ENCODE measurements around the gene COL5A2.

DNA sequence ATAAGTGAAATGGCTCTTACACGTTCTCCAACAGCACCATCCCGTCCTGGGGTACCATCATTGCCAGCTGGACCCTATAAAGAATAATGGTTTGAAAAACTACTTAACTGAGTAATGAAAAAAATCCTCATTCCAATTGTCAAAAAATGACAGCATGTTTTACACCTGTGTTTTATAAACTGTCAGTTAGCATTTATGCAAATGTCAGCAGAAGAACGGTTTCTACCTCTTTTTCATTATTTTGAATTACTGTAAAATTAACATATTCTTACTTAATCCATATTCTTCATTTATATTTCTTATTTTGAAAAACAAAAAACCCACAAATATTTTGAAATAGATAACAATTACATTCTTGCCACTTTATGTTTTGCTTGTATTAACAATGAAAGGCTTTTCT is 131.4 kb downstream of the COL5A2 start:
- TF ChIP-seq, protein P1, sequence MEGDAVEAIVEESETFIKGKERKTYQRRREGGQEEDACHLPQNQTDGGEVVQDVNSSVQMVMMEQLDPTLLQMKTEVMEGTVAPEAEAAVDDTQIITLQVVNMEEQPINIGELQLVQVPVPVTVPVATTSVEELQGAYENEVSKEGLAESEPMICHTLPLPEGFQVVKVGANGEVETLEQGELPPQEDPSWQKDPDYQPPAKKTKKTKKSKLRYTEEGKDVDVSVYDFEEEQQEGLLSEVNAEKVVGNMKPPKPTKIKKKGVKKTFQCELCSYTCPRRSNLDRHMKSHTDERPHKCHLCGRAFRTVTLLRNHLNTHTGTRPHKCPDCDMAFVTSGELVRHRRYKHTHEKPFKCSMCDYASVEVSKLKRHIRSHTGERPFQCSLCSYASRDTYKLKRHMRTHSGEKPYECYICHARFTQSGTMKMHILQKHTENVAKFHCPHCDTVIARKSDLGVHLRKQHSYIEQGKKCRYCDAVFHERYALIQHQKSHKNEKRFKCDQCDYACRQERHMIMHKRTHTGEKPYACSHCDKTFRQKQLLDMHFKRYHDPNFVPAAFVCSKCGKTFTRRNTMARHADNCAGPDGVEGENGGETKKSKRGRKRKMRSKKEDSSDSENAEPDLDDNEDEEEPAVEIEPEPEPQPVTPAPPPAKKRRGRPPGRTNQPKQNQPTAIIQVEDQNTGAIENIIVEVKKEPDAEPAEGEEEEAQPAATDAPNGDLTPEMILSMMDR (IDR thresholded peaks at IDR 0.05; ENCODE audit: low read depth, low read length), result no peak
- TF ChIP-seq EZH2phosphoT487 (IDR thresholded peaks at IDR 0.05; ENCODE audit: low read depth), result no peak
